SK-N-SH treated with all-trans-retinoic acid at 6 μM for 48 hours (cell line): Measurements from ENCODE around the gene NAP1L4.

ENCODE experiments used
- ATAC-seq: fragments of 200-7000 bp; cut with Tn5 transposase; 3 replicates; pipeline ENCODE4 v1.9.1; 2020; ENCODE audit warnings: mild to moderate bottlenecking, moderate library complexity
- ARNTL ChIP-seq: fragments of 450-650 bp; formaldehyde crosslinking; IDR thresholded peaks from 2 replicates; pipeline ENCODE4 v1.5.0; 2020; ENCODE audit warnings: low read depth, mild to moderate bottlenecking, moderate library complexity, borderline replicate concordance
- BACH2 ChIP-seq: fragments of 250-450 bp; sonication (Bioruptor Pico); IDR thresholded peaks from 2 replicates; pipeline ENCODE4 v1.9.0; 2021; ENCODE audit warnings: mild to moderate bottlenecking, borderline replicate concordance
- CSDC2 ChIP-seq: fragments of 250-450 bp; sonication (Bioruptor Pico); IDR thresholded peaks from 2 replicates; pipeline ENCODE4 v1.5.0; 2020; ENCODE audit warnings: mild to moderate bottlenecking, moderate library complexity
- ESRRG ChIP-seq: fragments of 250-450 bp; sonication (Bioruptor Pico); IDR thresholded peaks from 2 replicates; pipeline ENCODE4 v1.6.1; 2021; ENCODE audit warnings: mild to moderate bottlenecking
- GLIS3 ChIP-seq: fragments of 250-450 bp; sonication (Bioruptor Pico); IDR thresholded peaks from 2 replicates; pipeline ENCODE4 v1.5.0; 2020; ENCODE audit warnings: mild to moderate bottlenecking, moderate library complexity
- ISL1 ChIP-seq: fragments of 250-450 bp; sonication (Bioruptor Pico); IDR thresholded peaks from 2 replicates; pipeline ENCODE4 v2.1.2; 2022; ENCODE audit warnings: mild to moderate bottlenecking, moderate library complexity
- OSR1 ChIP-seq: fragments of 250-450 bp; sonication (Bioruptor Pico); IDR thresholded peaks from 2 replicates; pipeline ENCODE4 v1.8.0; 2022; ENCODE audit warnings: moderate library complexity, mild to moderate bottlenecking, inconsistent platforms
- PPARA ChIP-seq: fragments of 250-450 bp; sonication (Bioruptor Pico); IDR thresholded peaks from 2 replicates; pipeline ENCODE4 v1.5.0; 2020; ENCODE audit warnings: mild to moderate bottlenecking, borderline replicate concordance
- RARB ChIP-seq: fragments of 250-450 bp; sonication (Bioruptor Pico); IDR thresholded peaks from 2 replicates; pipeline ENCODE4 v1.8.0; 2021; ENCODE audit warnings: mild to moderate bottlenecking, moderate library complexity
- SNAI2 ChIP-seq: fragments of 250-450 bp; sonication (Bioruptor Pico); IDR thresholded peaks from 2 replicates; pipeline ENCODE4 v1.5.0; 2020; ENCODE audit warnings: mild to moderate bottlenecking, moderate library complexity
- TCF4 ChIP-seq: fragments of 250-450 bp; sonication (Bioruptor Pico); IDR thresholded peaks from 2 replicates; pipeline ENCODE4 v1.8.0; 2021; ENCODE audit warnings: mild to moderate bottlenecking, moderate library complexity, borderline replicate concordance
- TOX ChIP-seq: fragments of 250-450 bp; sonication (Bioruptor Pico); IDR thresholded peaks from 2 replicates; pipeline ENCODE4 v1.8.0; 2021; ENCODE audit warnings: mild to moderate bottlenecking, moderate library complexity, borderline replicate concordance
- ZC3H10 ChIP-seq: fragments of 250-450 bp; sonication (Bioruptor Pico); IDR thresholded peaks from 2 replicates; pipeline ENCODE4 v1.5.1; 2021; ENCODE audit warnings: mild to moderate bottlenecking, moderate library complexity
- ZFP3 ChIP-seq: fragments of 250-450 bp; sonication (Bioruptor Pico); IDR thresholded peaks from 2 replicates; pipeline ENCODE4 v1.5.0; 2020; ENCODE audit warnings: mild to moderate bottlenecking, moderate library complexity
- ZFP30 ChIP-seq: fragments of 450-650 bp; formaldehyde crosslinking; IDR thresholded peaks from 2 replicates; pipeline ENCODE4 v1.5.0; 2022; ENCODE audit warnings: mild to moderate bottlenecking, moderate library complexity
- ZNF565 ChIP-seq: fragments of 450-650 bp; formaldehyde crosslinking; conservative IDR thresholded peaks from 2 replicates; pipeline ENCODE4 v1.5.0; 2020; ENCODE audit warnings: low read depth, mild to moderate bottlenecking, moderate library complexity
- ZNF8 ChIP-seq: fragments of 450-650 bp; formaldehyde crosslinking; IDR thresholded peaks from 2 replicates; pipeline ENCODE4 v1.5.0; 2020; ENCODE audit warnings: mild to moderate bottlenecking, moderate library complexity
- TF ChIP-seq, protein P1 (sequence below): fragments of 250-450 bp; sonication (Bioruptor Pico); IDR thresholded peaks from 2 replicates; pipeline ENCODE4 v1.5.0; 2020; ENCODE audit warnings: mild to moderate bottlenecking, moderate library complexity
- TF ChIP-seq, protein P2 (sequence below): fragments of 250-450 bp; sonication (Bioruptor Pico); IDR thresholded peaks from 2 replicates; pipeline ENCODE4 v1.8.0; 2020; ENCODE audit warnings: mild to moderate bottlenecking, moderate library complexity, borderline replicate concordance
- TF ChIP-seq, protein P3 (sequence below): fragments of 250-450 bp; sonication (Bioruptor Pico); IDR thresholded peaks from 2 replicates; pipeline ENCODE4 v1.5.1; 2020; ENCODE audit warnings: low read depth, mild to moderate bottlenecking, moderate library complexity

NAP1L4 gene

DNA sequence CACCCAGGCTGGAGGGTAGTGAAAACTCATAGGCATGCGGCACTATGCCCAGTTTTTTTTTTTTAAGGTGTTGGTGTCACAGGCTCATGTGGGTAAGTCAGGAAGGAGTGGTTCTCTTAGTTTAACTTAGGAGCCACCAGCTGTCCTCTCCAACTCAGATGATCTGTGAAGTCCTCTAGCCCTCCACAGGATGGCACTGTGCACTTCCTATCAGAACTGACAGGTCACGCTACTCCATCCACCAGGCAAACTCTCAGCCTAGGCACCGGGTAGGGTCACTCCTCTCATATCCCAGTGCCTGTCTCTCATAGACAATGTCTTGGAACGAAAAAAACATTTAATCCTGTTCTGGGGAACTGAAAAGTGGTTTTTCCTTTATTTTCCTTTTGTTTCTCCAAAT, 16.5 kb downstream of the NAP1L4 start (continued):
- TF ChIP-seq, protein P1, sequence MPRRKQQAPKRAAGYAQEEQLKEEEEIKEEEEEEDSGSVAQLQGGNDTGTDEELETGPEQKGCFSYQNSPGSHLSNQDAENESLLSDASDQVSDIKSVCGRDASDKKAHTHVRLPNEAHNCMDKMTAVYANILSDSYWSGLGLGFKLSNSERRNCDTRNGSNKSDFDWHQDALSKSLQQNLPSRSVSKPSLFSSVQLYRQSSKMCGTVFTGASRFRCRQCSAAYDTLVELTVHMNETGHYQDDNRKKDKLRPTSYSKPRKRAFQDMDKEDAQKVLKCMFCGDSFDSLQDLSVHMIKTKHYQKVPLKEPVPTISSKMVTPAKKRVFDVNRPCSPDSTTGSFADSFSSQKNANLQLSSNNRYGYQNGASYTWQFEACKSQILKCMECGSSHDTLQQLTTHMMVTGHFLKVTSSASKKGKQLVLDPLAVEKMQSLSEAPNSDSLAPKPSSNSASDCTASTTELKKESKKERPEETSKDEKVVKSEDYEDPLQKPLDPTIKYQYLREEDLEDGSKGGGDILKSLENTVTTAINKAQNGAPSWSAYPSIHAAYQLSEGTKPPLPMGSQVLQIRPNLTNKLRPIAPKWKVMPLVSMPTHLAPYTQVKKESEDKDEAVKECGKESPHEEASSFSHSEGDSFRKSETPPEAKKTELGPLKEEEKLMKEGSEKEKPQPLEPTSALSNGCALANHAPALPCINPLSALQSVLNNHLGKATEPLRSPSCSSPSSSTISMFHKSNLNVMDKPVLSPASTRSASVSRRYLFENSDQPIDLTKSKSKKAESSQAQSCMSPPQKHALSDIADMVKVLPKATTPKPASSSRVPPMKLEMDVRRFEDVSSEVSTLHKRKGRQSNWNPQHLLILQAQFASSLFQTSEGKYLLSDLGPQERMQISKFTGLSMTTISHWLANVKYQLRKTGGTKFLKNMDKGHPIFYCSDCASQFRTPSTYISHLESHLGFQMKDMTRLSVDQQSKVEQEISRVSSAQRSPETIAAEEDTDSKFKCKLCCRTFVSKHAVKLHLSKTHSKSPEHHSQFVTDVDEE (CRISPR knock-in tag): no peak
- TF ChIP-seq ISL1: no peak
- TF ChIP-seq, all 23 proteins: peak for 0

DNA sequence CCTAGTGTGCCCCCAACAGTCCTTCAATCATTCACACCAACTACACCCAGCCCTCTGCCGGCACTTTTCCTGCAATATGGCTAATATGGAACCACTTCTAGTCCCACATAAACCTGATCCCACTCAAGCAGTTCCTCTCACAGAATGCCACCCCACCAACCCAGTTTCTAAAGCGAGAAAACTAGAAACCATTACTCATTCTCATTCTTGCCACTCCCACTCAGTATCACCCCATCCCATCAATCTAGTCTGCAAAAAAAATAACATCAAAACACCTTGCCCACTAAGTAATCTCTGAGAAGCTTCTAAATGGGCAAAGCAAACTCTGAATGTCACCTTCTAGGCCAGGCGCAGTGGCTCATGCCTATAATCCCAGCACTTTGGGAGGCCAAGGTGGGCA, 17.9 kb downstream of the NAP1L4 start:
- ATAC-seq: no peak
- TF ChIP-seq ZNF565 (CRISPR knock-in tag): no peak
- no peak for TF ChIP-seq ZNF8 (CRISPR knock-in tag)
- TF ChIP-seq PPARA (CRISPR knock-in tag): no peak

DNA sequence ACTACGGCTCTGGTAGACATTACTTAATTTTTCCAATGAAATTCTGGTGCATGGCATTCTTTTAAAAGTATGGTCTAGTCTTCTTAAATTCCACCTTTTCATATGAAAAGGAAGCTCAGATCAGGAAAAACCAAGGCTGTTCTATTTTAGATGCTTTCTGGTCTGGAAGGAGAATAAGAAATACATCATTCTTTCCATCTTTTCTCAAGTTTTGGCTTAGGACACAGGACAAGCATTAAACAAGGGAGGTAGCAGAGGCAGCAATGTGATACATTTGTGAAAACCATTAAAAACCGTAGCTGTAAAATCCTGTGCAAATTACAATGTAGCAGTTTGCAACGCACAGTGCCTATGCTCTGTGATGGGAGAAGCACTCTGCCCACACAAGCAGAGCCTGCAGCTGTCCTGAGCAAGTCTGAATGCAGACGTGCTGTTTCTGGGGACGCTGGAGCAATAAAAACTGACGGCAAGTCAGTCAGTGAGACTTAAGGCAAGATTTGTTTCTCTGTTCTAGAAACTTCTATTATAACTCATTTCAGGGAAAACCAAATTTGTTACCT, 23.7 kb downstream of the NAP1L4 start:
- TF ChIP-seq ZC3H10 (CRISPR knock-in tag): no peak
- no peak for TF ChIP-seq CSDC2 (CRISPR knock-in tag)
- no peak for TF ChIP-seq ZNF565 (CRISPR knock-in tag)
- no peak for TF ChIP-seq TCF4
- TF ChIP-seq GLIS3 (CRISPR knock-in tag): no peak
- TF ChIP-seq OSR1 (CRISPR knock-in tag): no peak
- no peak for TF ChIP-seq PPARA (CRISPR knock-in tag)
- no peak for TF ChIP-seq ZFP30
- no peak for TF ChIP-seq SNAI2 (CRISPR knock-in tag)
- no peak for TF ChIP-seq ZFP3 (CRISPR knock-in tag)
- TF ChIP-seq, protein P2, sequence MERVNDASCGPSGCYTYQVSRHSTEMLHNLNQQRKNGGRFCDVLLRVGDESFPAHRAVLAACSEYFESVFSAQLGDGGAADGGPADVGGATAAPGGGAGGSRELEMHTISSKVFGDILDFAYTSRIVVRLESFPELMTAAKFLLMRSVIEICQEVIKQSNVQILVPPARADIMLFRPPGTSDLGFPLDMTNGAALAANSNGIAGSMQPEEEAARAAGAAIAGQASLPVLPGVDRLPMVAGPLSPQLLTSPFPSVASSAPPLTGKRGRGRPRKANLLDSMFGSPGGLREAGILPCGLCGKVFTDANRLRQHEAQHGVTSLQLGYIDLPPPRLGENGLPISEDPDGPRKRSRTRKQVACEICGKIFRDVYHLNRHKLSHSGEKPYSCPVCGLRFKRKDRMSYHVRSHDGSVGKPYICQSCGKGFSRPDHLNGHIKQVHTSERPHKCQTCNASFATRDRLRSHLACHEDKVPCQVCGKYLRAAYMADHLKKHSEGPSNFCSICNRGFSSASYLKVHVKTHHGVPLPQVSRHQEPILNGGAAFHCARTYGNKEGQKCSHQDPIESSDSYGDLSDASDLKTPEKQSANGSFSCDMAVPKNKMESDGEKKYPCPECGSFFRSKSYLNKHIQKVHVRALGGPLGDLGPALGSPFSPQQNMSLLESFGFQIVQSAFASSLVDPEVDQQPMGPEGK: no peak
- no peak for TF ChIP-seq RARB (CRISPR knock-in tag)
- no peak for TF ChIP-seq BACH2 (CRISPR knock-in tag)
- no peak for ATAC-seq

DNA sequence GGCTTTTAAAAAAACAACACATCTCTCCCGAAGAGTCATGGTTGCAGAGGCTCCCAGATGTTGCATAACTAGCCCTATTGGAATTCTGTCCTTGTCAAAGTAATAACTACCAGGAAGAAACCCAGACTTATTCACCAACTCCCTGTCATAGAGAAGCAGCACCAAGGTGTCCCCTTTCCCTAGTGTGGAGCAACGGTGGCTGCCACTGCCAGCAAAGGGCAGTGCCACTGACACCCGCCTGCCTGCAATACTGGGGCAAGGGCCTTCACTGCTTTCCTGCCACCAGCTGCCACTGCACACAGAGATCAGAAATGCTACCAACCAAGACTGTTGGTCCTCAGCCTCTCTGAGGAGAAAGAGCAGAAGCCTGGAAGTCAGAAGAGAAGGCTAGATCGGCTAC, 27.3 kb downstream of the NAP1L4 start:
- ATAC-seq: no peak
- no peak for TF ChIP-seq ARNTL (CRISPR knock-in tag)
- TF ChIP-seq ISL1: no peak
- TF ChIP-seq RARB (CRISPR knock-in tag): no peak
- TF ChIP-seq ZNF8 (CRISPR knock-in tag): no peak
- TF ChIP-seq, protein P1 (CRISPR knock-in tag): no peak
- TF ChIP-seq, protein P3, sequence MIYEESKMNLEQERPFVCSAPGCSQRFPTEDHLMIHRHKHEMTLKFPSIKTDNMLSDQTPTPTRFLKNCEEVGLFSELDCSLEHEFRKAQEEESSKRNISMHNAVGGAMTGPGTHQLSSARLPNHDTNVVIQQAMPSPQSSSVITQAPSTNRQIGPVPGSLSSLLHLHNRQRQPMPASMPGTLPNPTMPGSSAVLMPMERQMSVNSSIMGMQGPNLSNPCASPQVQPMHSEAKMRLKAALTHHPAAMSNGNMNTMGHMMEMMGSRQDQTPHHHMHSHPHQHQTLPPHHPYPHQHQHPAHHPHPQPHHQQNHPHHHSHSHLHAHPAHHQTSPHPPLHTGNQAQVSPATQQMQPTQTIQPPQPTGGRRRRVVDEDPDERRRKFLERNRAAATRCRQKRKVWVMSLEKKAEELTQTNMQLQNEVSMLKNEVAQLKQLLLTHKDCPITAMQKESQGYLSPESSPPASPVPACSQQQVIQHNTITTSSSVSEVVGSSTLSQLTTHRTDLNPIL: no peak
- TF ChIP-seq, all 23 proteins: peak for 0

DNA sequence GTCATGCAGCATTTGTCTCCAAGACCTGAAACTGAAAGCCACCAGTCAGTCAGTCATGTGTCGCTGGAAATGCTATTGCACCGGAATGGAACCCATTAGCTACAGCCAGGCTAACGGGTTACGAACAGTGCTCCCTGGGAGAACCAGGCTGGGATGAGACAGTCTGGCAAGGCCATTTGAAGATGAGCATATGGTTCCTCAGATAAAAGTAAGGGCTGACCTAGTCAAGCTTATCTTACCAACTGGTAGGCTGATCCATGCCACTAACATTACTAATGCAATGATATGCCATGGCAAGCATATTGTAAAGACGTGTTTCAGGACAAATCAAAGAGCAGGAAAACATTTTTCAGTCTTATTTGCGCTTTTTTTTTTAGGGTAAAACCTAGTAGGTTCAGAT, 28.4 kb downstream of the NAP1L4 start:
- no peak for ATAC-seq
- TF ChIP-seq, protein P1 (CRISPR knock-in tag): no peak
- no peak for TF ChIP-seq ZFP3 (CRISPR knock-in tag)
- TF ChIP-seq ZC3H10 (CRISPR knock-in tag): no peak
- no peak for TF ChIP-seq ARNTL (CRISPR knock-in tag)
- no peak for TF ChIP-seq ZNF565 (CRISPR knock-in tag)
- TF ChIP-seq ISL1: no peak
- no peak for TF ChIP-seq GLIS3 (CRISPR knock-in tag)
- TF ChIP-seq BACH2 (CRISPR knock-in tag): no peak
- no peak for TF ChIP-seq SNAI2 (CRISPR knock-in tag)
- no peak for TF ChIP-seq ESRRG (CRISPR knock-in tag)
- no peak for TF ChIP-seq RARB (CRISPR knock-in tag)
- no peak for TF ChIP-seq PPARA (CRISPR knock-in tag)
- TF ChIP-seq TOX: no peak
- TF ChIP-seq OSR1 (CRISPR knock-in tag): no peak
- no peak for TF ChIP-seq CSDC2 (CRISPR knock-in tag)
- TF ChIP-seq, all 23 proteins: peak for 0
